Effector memory CD4-positive, alpha-beta T cell (primary cell): ENCODE results near the gene PCDHB9.
"Not testable (repeated sequence)": the region's sequence is repeated elsewhere in the genome, so short reads cannot be mapped to it uniquely, and the experiment has no call there.

Source experiments
- DNase-seq, 3 donors: peaks; one replicate each; pipeline ENCODE4 v3.0.0-alpha.2; 2020
- H3K27ac ChIP-seq: 2 replicates; pipeline ENCODE4 v1.7.0; 2013; ENCODE audit warnings: mild to moderate bottlenecking, low read length, moderate library complexity; ENCODE audit not compliant: insufficient read depth, poor library complexity, severe bottlenecking
- H3K27me3 ChIP-seq: replicated peaks from 2 replicates; pipeline ENCODE4 v1.7.0; 2013; ENCODE audit warnings: mild to moderate bottlenecking, low read length; ENCODE audit not compliant: insufficient read depth, control insufficient read depth, poor library complexity, severe bottlenecking
- H3K36me3 ChIP-seq: 2 replicates; pipeline ENCODE4 v1.7.0; 2013; ENCODE audit warnings: mild to moderate bottlenecking, low read length, moderate library complexity; ENCODE audit not compliant: control insufficient read depth, insufficient read depth
- H3K4me1 ChIP-seq: 2 replicates; pipeline ENCODE4 v1.7.0; 2013; ENCODE audit warnings: low read length, mild to moderate bottlenecking; ENCODE audit not compliant: control insufficient read depth, insufficient read depth, poor library complexity, severe bottlenecking
- H3K4me3 ChIP-seq: 2 replicates; pipeline ENCODE4 v1.7.0; 2013; ENCODE audit warnings: low read length, low read depth, mild to moderate bottlenecking; ENCODE audit not compliant: insufficient read depth, poor library complexity, severe bottlenecking
- H3K9me3 ChIP-seq: 2 replicates; pipeline ENCODE4 v1.7.0; 2013; ENCODE audit warnings: mild to moderate bottlenecking, low read length, moderate library complexity; ENCODE audit not compliant: control insufficient read depth
- total RNA-seq, 3 donors: gene quantifications; one replicate each; lab custom pipeline; 2026; lab: John Stamatoyannopoulos, UW

The PCDHB9 gene
- total RNA-seq: 0 to 0.26 (median 0) reads per million in 3 donors

DNA sequence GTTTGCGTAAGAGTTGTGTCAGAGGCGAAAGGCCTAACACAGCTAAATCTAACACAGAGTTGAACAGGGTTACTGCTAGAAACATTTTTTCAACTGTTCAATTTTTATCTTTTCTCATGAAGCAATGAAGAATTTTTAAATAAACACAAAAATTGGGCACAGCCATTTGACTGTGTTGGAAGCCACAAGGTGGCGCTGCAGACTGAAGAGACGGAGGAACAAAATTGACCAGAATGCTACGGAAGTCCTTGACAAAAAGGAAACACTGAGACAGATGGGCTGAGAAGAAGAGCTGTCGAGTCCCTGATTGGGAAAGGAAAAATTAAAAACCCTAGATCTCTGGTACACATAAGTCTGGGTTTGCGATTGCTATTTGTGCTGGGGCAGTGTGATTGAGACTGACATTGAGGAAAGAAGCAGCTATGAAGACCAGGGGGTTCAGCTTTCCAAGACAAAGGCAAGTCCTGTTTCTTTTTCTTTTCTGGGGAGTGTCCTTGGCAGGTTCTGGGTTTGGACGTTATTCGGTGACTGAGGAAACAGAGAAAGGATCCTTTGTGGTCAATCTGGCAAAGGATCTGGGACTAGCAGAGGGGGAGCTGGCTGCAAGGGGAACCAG lies at the start of gene PCDHB9:
TSS of gene PCDHB9 (plus strand) at position 265 of the 616 bp plus-strand sequence. CDS start at position 423, 158 bp downstream.
- DNase-seq: peak in 1 of 3 donors; percentile 27
- no peaks in the 10 kb centered on the region for H3K9me3 ChIP-seq

GRCh38 chr5:141137346-141137745 lies 49.6 kb upstream of the PCDHB9 start:
- not testable (repeated sequence) for H3K27me3 ChIP-seq, H3K27ac ChIP-seq, H3K36me3 ChIP-seq, H3K4me3 ChIP-seq, H3K4me1 ChIP-seq, DNase-seq, H3K9me3 ChIP-seq

More for the DNA sequence above, at the start of gene PCDHB9:
- H3K27me3 ChIP-seq: peaks cover under 1% of the 10 kb centered on the region
- no peaks in the 10 kb centered on the region for H3K36me3 ChIP-seq
- H3K4me1 ChIP-seq: no peaks in the 10 kb centered on the region
- H3K27ac ChIP-seq: no peak within 1 kb of the TSS
- H3K4me3 ChIP-seq: no peak within 1 kb of the TSS

DNA sequence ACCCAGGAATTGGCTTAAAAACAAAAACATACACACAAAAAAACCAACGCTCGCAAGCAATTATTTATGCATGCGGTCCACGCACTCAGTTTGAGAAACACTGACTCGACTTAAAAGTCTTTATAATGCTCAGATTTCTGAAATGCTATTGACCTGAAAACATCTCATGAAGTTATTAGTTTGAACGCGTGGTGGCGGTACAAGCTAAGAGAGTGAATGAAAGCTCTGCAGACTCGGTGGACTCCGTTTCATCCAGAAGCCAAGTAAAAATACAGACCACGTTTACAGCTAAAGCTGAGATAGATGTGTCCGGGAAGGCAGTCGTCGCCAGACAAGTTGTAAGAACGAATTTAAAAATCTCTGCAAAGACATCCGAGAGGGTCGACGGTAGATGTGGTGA lies 37.1 kb upstream of the PCDHB9 start, which contains the start of gene PCDHB6:
TSS of gene PCDHB6 (plus strand) at position 246 of the 400 bp plus-strand sequence. CDS start 201 bp downstream, outside the sequence.
- Histone ChIP-seq H3K9me3 (no peaks in the 10 kb centered on the region), H3K36me3 (no peaks in the 10 kb centered on the region), H3K27me3 (peaks cover 8% of the 10 kb centered on the region), H3K4me1 (no peaks in the 10 kb centered on the region), H3K4me3 (no peak within 1 kb of the TSS), H3K27ac (no peak within 1 kb of the TSS)
- no peak for DNase-seq

- no peak for DNase-seq
- Histone ChIP-seq H3K4me3 (no peak overlapping the region), H3K36me3 (no peaks in the 10 kb centered on the region), H3K27me3 (peaks cover 8% of the 10 kb centered on the region), H3K9me3 (no peaks in the 10 kb centered on the region), H3K4me1 (no peaks in the 10 kb centered on the region), H3K27ac (no peak overlapping the region)
Measured at GRCh38 chr5:141150224-141150992, 36.6 kb upstream of the PCDHB9 start.

- H3K4me1 ChIP-seq: no peaks in the 10 kb centered on the region
- no peak overlapping the region for H3K4me3 ChIP-seq
- no peaks in the 10 kb centered on the region for H3K9me3 ChIP-seq
- peaks cover 12% of the 10 kb centered on the region for H3K27me3 ChIP-seq
- no peak for DNase-seq
- H3K36me3 ChIP-seq: no peaks in the 10 kb centered on the region
- H3K27ac ChIP-seq: no peak overlapping the region
Measured at GRCh38 chr5:141150993-141151325, 36.0 kb upstream of the PCDHB9 start.

GRCh38 chr5:141151632-141152031 lies 35.3 kb upstream of the PCDHB9 start:
- not testable (repeated sequence) for H3K9me3 ChIP-seq, H3K4me1 ChIP-seq, H3K36me3 ChIP-seq, H3K4me3 ChIP-seq, DNase-seq, H3K27ac ChIP-seq
- H3K27me3 ChIP-seq: peaks cover 12% of the 10 kb centered on the region

DNA sequence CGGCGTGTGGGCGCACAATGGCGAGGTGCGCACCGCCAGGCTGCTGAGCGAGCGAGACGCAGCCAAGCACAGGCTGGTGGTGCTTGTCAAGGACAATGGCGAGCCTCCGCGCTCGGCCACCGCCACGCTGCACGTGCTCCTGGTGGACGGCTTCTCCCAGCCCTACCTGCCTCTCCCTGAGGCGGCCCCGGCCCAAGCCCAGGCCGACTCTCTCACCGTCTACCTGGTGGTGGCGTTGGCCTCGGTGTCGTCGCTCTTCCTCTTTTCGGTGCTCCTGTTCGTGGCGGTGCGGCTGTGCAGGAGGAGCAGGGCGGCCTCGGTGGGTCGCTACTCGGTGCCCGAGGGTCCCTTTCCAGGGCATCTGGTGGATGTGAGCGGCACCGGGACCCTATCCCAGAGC lies 34.9 kb upstream of the PCDHB9 start:
- not testable (repeated sequence) for DNase-seq, H3K4me3 ChIP-seq, H3K4me1 ChIP-seq, H3K27ac ChIP-seq, H3K9me3 ChIP-seq, H3K36me3 ChIP-seq
- H3K27me3 ChIP-seq: peaks cover 12% of the 10 kb centered on the region

DNA sequence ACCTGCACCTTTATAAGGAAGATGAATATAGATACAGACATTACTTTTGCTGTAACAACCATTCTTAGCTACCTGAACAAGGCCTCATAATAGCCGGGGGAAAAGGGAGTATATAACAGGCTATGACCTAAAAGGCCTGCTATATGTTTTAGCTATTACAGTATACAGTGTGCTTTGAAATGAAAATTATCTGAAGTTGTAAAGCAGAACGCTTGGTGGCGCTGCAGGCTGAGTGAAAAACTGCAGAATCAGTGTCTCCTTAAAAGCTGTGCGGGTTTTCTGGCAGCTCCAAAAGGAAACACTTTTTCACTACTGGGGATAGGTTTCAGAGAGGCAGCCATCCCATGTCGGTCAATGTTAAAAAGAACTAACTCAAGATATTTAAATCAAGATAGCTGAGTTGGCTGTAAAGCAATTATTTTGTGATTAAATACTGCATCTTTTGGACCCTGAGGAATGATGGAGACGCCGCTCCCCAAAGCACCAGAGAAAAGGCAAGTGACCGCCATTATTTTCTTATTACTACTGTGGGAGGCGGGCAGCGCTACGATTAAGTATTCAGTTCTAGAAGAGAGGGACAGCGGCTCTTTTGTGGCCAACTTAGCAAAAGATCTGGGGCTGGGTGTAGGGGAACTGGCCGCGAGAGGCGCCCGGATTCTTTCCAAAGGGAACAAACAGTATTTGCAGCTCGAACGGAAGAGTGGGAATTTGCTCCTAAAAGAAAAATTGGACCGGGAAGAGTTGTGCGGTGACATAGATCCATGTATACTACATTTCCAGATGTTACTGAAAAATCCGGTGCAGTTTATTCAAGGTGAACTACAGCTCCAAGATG lies 31.2 kb upstream of the PCDHB9 start:
- no peaks in the 10 kb centered on the region for H3K9me3 ChIP-seq
- no peaks in the 10 kb centered on the region for H3K4me1 ChIP-seq
- peaks cover 7% of the 10 kb centered on the region for H3K27me3 ChIP-seq
- no peak overlapping the region for H3K27ac ChIP-seq
- no peaks in the 10 kb centered on the region for H3K36me3 ChIP-seq
- no peak overlapping the region for H3K4me3 ChIP-seq
- no peak for DNase-seq

GRCh38 chr5:141157356-141157755 lies 29.6 kb upstream of the PCDHB9 start:
- DNase-seq, H3K36me3 ChIP-seq, H3K9me3 ChIP-seq, H3K27me3 ChIP-seq, H3K27ac ChIP-seq, H3K4me1 ChIP-seq, H3K4me3 ChIP-seq: not testable (repeated sequence)

GRCh38 chr5:141157901-141158300 lies 29.1 kb upstream of the PCDHB9 start:
- H3K36me3 ChIP-seq, H3K4me1 ChIP-seq, H3K4me3 ChIP-seq, H3K27me3 ChIP-seq, H3K27ac ChIP-seq, H3K9me3 ChIP-seq, DNase-seq: not testable (repeated sequence)
